Adipocyte (in vitro differentiated cells): ENCODE data around the gene TSSK6.
A peak's percentile ranks its signal among the peaks of the same experiment; 100 is the strongest.

Experiments
- DNase-seq: peaks from one replicate; pipeline ENCODE4 v3.0.0-alpha.2; 2015; ENCODE audit warnings: low read depth
- H3K27me3 ChIP-seq: replicated peaks from 2 replicates; pipeline ENCODE4 v1.7.0; 2013; ENCODE audit warnings: mild to moderate bottlenecking, low read length, moderate library complexity; ENCODE audit not compliant: control insufficient read depth, insufficient read depth
- H3K36me3 ChIP-seq: 2 replicates; pipeline ENCODE4 v1.7.0; 2013; ENCODE audit warnings: low read length, mild to moderate bottlenecking, moderate library complexity; ENCODE audit not compliant: control insufficient read depth, insufficient read depth, severe bottlenecking
- H3K4me1 ChIP-seq: 2 replicates; pipeline ENCODE4 v1.7.0; 2013; ENCODE audit warnings: mild to moderate bottlenecking, low read length, moderate library complexity; ENCODE audit not compliant: control insufficient read depth, insufficient read depth
- H3K4me3 ChIP-seq: 2 replicates; pipeline ENCODE4 v1.7.0; 2013; ENCODE audit warnings: mild to moderate bottlenecking, low read length, moderate library complexity
- H3K9ac ChIP-seq: 2 replicates; pipeline ENCODE4 v1.7.0; 2013; ENCODE audit warnings: mild to moderate bottlenecking, low read length, moderate library complexity
- H3K9me3 ChIP-seq: 2 replicates; pipeline ENCODE4 v1.7.0; 2013; ENCODE audit warnings: mild to moderate bottlenecking, low read length, moderate library complexity; ENCODE audit not compliant: control insufficient read depth

Gene TSSK6

DNA sequence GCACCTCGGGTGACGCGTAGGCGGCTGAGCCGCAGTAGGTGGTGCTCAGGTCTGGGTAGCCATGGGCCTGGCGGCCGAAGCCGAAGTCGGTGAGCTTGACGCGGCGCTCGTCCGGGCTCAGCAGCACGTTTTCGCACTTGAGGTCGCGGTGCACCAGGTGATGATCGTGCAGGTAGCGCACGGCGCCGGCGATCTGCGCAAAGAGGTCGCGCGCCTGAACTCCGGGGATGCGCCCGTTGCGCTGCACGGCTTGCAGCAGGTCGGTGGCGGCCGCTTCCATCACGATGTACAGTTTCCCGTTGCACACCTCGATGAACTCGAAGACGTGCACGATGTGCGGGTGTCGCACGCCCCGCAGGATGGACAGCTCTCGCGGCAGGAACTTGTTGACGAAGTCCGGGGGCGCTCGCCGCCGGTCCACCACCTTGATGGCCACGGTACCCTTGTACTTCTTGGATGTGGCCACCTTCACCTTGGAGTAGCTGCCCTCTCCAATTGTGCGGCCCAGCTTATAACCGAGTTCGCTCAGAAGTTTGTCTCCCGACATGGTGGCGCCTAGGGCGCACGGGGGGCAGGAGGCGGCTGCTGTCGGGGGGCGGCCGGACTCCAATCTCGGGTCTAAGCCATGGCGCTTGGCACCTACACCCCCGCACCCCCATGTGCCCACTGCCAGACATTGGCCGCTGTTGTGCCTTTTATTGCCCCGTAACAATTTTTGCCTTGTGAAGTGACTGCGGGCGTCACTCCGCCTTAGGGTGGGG, at the start of gene TSSK6:
TSSK6 (minus strand) TSS at position 668 of the 761 bp plus-strand sequence; CDS start at position 547, 121 bp downstream.
- Histone ChIP-seq H3K36me3 (peaks cover 10% of the 10 kb centered on the region), H3K9me3 (no peaks in the 10 kb centered on the region), H3K27me3 (no peaks in the 10 kb centered on the region), H3K9ac (peak within 1 kb of the TSS; percentile 88), H3K4me3 (peak within 1 kb of the TSS; percentile 95), H3K4me1 (peaks cover 13% of the 10 kb centered on the region)
- no peak for DNase-seq

GRCh38 chr19:19563348-19563848, 48.0 kb upstream of the TSSK6 start:
- no peak for DNase-seq
- H3K9ac ChIP-seq = no peak overlapping the region
- H3K4me1 ChIP-seq = no peaks in the 10 kb centered on the region
- no peak overlapping the region for H3K4me3 ChIP-seq
- H3K36me3 ChIP-seq = no peaks in the 10 kb centered on the region
- H3K9me3 ChIP-seq = no peaks in the 10 kb centered on the region
- H3K27me3 ChIP-seq = no peaks in the 10 kb centered on the region

- Histone ChIP-seq H3K4me3 (no peak overlapping the region), H3K9ac (no peak overlapping the region), H3K9me3 (no peaks in the 10 kb centered on the region), H3K36me3 (no peaks in the 10 kb centered on the region), H3K4me1 (no peaks in the 10 kb centered on the region), H3K27me3 (no peaks in the 10 kb centered on the region)
- no peak for DNase-seq
Measured at GRCh38 chr19:19562665-19563347, 47.5 kb upstream of the TSSK6 start.

DNA sequence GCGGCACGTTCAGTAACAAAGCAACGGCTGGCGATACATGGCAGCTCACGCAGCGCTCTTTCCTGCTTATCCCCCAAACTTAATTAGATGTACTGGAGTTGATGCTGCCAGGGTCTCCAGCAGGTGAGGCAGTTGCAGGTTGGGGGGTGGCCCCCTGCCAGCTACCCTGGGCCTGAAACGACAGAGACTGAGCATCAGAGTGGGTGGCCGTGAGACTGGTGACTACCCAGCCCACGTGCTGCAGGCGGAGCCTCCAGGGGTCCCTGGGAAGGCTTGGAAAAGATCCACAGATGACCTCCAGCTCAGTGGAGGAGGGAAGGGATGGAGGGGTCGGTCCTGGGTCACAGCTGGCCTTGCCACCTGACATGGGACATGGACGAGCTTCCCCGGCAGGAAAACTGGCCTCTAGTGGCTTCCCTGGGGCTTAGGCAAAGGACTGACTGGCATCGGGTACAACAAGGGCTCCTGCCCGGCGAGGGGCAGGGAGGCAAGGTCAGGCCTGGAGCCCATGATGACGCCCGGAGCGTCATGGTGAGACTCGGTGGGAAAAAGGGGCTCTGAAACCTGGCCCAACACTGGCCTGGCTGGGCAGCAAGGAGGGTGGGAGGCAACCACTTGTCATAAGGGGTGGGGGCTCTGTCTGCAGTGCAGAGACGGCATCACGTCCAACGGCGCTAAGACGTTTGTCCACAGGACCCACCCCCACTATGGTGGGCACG, 46.8 kb upstream of the TSSK6 start:
- Histone ChIP-seq H3K9me3 (no peaks in the 10 kb centered on the region), H3K36me3 (no peaks in the 10 kb centered on the region), H3K4me1 (no peaks in the 10 kb centered on the region), H3K9ac (no peak overlapping the region), H3K4me3 (no peak overlapping the region), H3K27me3 (no peaks in the 10 kb centered on the region)
- DNase-seq = no peak

GRCh38 chr19:19559931-19560330, 44.6 kb upstream of the TSSK6 start:
- Histone ChIP-seq H3K27me3 (no peaks in the 10 kb centered on the region), H3K4me1 (no peaks in the 10 kb centered on the region), H3K4me3 (no peak overlapping the region), H3K9me3 (no peaks in the 10 kb centered on the region), H3K9ac (no peak overlapping the region), H3K36me3 (no peaks in the 10 kb centered on the region)
- DNase-seq = no peak

DNA sequence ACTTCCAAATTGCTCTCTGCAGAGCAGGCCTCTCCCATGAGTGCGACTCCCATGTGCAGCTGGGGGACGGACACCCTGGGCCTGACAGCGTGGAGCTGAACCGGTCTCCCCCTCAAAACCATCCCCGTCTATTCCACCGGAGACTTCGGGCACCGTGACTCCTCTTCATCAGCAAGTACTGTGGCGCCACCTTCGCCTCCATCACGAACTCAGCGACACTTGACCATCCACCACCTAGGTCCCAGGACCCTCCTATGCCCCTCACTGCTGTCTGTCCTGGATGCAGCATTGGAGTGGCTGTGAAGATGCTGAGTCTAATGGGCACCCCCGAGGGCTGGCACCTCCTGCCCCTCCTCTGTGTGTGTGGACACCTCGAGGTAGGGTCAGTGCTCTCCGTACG, 43.3 kb upstream of the TSSK6 start:
- DNase-seq = no peak
- Histone ChIP-seq H3K27me3 (peaks cover 3% of the 10 kb centered on the region), H3K36me3 (no peaks in the 10 kb centered on the region), H3K9me3 (no peaks in the 10 kb centered on the region), H3K4me1 (peaks cover 4% of the 10 kb centered on the region), H3K9ac (no peak overlapping the region), H3K4me3 (no peak overlapping the region)

DNA sequence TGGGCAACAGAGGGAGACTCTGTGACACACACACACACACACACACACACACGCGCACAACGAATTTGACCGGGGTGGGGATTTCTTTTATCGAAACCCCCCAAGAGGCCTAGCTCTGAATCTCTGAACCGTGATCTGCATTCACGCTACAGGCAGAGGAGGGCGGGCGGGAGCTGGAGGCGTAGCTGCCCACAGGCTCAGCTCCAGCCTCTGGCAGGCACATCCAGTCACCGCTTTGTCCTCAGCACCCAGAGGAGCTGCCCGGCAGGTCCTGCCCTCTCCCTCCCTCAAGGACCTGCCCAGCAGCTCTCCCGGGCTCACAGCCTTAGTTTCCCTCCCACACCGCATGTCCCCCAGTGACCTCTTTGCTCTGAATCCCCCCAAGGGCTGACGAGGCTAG, 42.7 kb upstream of the TSSK6 start:
- Histone ChIP-seq H3K9ac (no peak overlapping the region), H3K27me3 (peaks cover 3% of the 10 kb centered on the region), H3K4me3 (no peak overlapping the region), H3K4me1 (peaks cover 4% of the 10 kb centered on the region), H3K36me3 (no peaks in the 10 kb centered on the region), H3K9me3 (no peaks in the 10 kb centered on the region)
- DNase-seq = no peak

- no peak overlapping the region for H3K9ac ChIP-seq
- peaks cover 18% of the 10 kb centered on the region for H3K4me1 ChIP-seq
- H3K9me3 ChIP-seq = no peaks in the 10 kb centered on the region
- peaks cover 7% of the 10 kb centered on the region for H3K27me3 ChIP-seq
- H3K36me3 ChIP-seq = no peaks in the 10 kb centered on the region
- peak; percentile 58 for DNase-seq
- no peak overlapping the region for H3K4me3 ChIP-seq
Measured at GRCh38 chr19:19554074-19555023, 39.0 kb upstream of the TSSK6 start.

GRCh38 chr19:19553670-19554069, 38.3 kb upstream of the TSSK6 start:
- H3K4me3 ChIP-seq = no peak overlapping the region
- peaks cover 18% of the 10 kb centered on the region for H3K4me1 ChIP-seq
- no peaks in the 10 kb centered on the region for H3K36me3 ChIP-seq
- no peaks in the 10 kb centered on the region for H3K9me3 ChIP-seq
- no peak overlapping the region for H3K9ac ChIP-seq
- no peak for DNase-seq
- peaks cover 7% of the 10 kb centered on the region for H3K27me3 ChIP-seq

GRCh38 chr19:19552798-19553197, 37.5 kb upstream of the TSSK6 start:
- H3K4me1 ChIP-seq = peaks cover 18% of the 10 kb centered on the region
- H3K36me3 ChIP-seq = no peaks in the 10 kb centered on the region
- DNase-seq = peak; percentile 49

More at GRCh38 chr19:19552798-19553197, 37.5 kb upstream of the TSSK6 start:
- H3K4me3 ChIP-seq = no peak overlapping the region
- H3K27me3 ChIP-seq = peaks cover 7% of the 10 kb centered on the region
- no peak overlapping the region for H3K9ac ChIP-seq
- no peaks in the 10 kb centered on the region for H3K9me3 ChIP-seq
